Spleen (tissue), 11 donors: Measurements from ENCODE around the gene AVP. TPM values are rescaled to one million over a fixed set of nuclear protein-coding genes. Genes with fewer than 3 reads are reported as not detected.
A peak's percentile ranks its signal among the peaks of the same experiment; 100 is the strongest.

Experiments
- DNase-seq: peaks from one replicate; pipeline ENCODE4 v3.0.0-alpha.2; 2020
- H3K27ac ChIP-seq, 8 donors: fragments of 200-600 bp; sonication (generic) in 7 of 8; 1 replicate in 4 of 8; 2 replicates in 4 of 8; pipeline versions ENCODE4 v1.5.0 to v1.8.0; 2016 to 2021; ENCODE audit warnings: inconsistent platforms in 4 of 8, mild to moderate bottlenecking in 4 of 8, moderate library complexity in 1 of 8
- H3K27me3 ChIP-seq, 7 donors: fragments of 200-600 bp; sonication (generic) in 6 of 7; replicated peaks in 1 of 7; 1 replicate in 4 of 7; 2 replicates in 3 of 7; pipeline versions ENCODE4 v1.5.0 to v1.8.0; 2016 to 2021; ENCODE audit warnings: inconsistent platforms in 3 of 7, mild to moderate bottlenecking in 1 of 7
- H3K36me3 ChIP-seq, 6 donors: fragments of 200-600 bp; sonication (generic) in 5 of 6; 1 replicate in 4 of 6; 2 replicates in 2 of 6; pipeline versions ENCODE4 v1.5.0 to v1.8.0; 2016 to 2021; ENCODE audit warnings: inconsistent platforms in 2 of 6
- H3K4me1 ChIP-seq, 6 donors: fragments of 200-600 bp; sonication (generic) in 5 of 6; 1 replicate in 3 of 6; 2 replicates in 3 of 6; pipeline versions ENCODE4 v1.5.0 to v1.8.0; 2016 to 2021; ENCODE audit warnings: inconsistent platforms in 3 of 6
- H3K4me3 ChIP-seq, 8 donors: fragments of 200-600 bp; sonication (generic) in 7 of 8; 1 replicate in 4 of 8; 2 replicates in 4 of 8; pipeline versions ENCODE4 v1.5.0 to v1.8.0; 2016 to 2021; ENCODE audit warnings: inconsistent platforms in 4 of 8, mild to moderate bottlenecking in 4 of 8, moderate library complexity in 2 of 8
- H3K9me3 ChIP-seq, 8 donors: fragments of 200-600 bp; sonication (generic) in 7 of 8; 1 replicate in 4 of 8; 2 replicates in 4 of 8; pipeline versions ENCODE4 v1.5.0 to v1.8.0; 2016 to 2021; ENCODE audit warnings: inconsistent platforms in 4 of 8
- POLR2A ChIP-seq, 3 donors: fragments of 450-650 bp; IDR thresholded peaks; one replicate each; pipeline ENCODE4 v1.5.1; 2017; ENCODE audit warnings: antibody characterized with exemption in 3 of 3, mild to moderate bottlenecking in 1 of 3
- POLR2AphosphoS5 ChIP-seq, 3 donors: sonication (generic); formaldehyde crosslinking; IDR thresholded peaks; one replicate each; pipeline ENCODE4 v1.5.1; 2017; ENCODE audit warnings: antibody characterized with exemption in 3 of 3
- WGBS, 5 donors: extraction: QIAGEN DNeasy Blood & Tissue Kit in 3 of 5; methylation state at CpG; one replicate each; pipeline versions ENCODE4 v1.1.5 to v1.1.7; 2013 to 2018; 5-methylcytosine and 5-hydroxymethylcytosine counted together
- intact Hi-C: fragments of 100-400 bp; cut with DNase I; formaldehyde crosslinking; loops from one replicate; pipeline ENCODE4 v1.15.0; 2023; ENCODE audit warnings: low total_unique reads
- polyA plus RNA-seq, 3 donors: library from polyadenylated mRNA; stranded (reverse); fragments of 200-250 nt; gene quantifications; one replicate each; pipeline ENCODE4 v1.2.1, GENCODE V29; 2013
- total RNA-seq, 7 donors: library from RNA; depleted of rRNA in 3 of 7; stranded (reverse); fragments of >200 nt in 3 of 7; fragmentation: NEBNext Ultra II Directional in 4 of 7; extraction: Animal tissue kit (Norgen Biotek cat#: 25700) in 4 of 7; gene quantifications; one replicate each; pipeline versions ENCODE4 v1.1.0 to v1.2.1, GENCODE V29; 2016 to 2021
- TF ChIP-seq, protein P1 (sequence below), 11 experiments: fragments of 200-600 bp in 7 of 11; fragments of 450-650 bp in 4 of 11; sonication (generic) in 4 of 11; IDR thresholded peaks in 8 of 11; conservative IDR thresholded peaks in 3 of 11; 1 replicate in 7 of 11; 2 replicates in 4 of 11; pipeline versions ENCODE4 v1.4.0 to v1.8.0; 2016 to 2021; ENCODE audit warnings: antibody characterized with exemption in 11 of 11, inconsistent platforms in 4 of 11, mild to moderate bottlenecking in 1 of 11
- donor health status: healthy with polysubstance abuse.
- donor health status: DM: no; HTN: no; CAD: no; lungs with moderate emphysema.
- donor health status: DM: no; HTN: no; CAD: no.
- donor health status: Bipolar disorder and iron deficiency.
- donor health status: healthy.
- donor health status: DM: no; HTN: no; CAD: no.
- donor health status: DM: yes; HTN: yes; CAD: no.

AVP gene
- total and polyA plus RNA-seq, 10 donors: 2.2 TPM; not detected in 9

DNA sequence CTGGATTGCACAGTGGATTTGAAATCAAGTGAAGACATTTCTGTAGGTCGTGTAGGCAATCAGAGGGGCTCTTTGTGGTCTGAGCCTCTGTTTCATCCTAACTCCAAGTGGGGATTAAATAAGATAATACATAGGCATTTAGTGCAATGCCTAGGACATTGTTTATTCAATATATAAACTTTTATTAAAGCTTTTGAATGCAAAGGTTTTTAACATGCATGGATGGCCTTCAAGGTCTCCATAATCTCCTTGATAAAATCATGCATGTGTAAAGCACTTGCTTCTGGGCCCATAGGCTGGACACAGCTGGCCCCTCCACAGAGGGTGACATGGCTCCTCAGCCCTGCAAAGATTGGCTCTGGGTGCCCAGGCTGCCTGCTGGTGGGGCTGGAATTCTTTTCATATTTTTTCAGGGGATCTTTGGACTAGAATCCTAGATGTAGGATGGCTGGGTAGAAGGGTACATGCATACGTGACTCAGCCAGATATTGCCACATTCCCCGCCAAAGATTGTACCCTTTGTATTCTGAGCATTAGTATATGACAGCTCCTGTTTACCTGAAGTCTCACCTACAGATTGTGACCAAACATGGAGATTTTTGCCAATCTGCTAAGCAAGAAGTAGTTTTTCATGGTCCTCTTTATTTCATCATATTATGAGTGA lies 19.0 kb upstream of the AVP start:
- intact Hi-C loops: no loop called here
- TF ChIP-seq POLR2AphosphoS5 (IDR thresholded peaks at IDR 0.05): no peak
- TF ChIP-seq POLR2A (IDR thresholded peaks at IDR 0.05): no peak
- TF ChIP-seq, protein P1, sequence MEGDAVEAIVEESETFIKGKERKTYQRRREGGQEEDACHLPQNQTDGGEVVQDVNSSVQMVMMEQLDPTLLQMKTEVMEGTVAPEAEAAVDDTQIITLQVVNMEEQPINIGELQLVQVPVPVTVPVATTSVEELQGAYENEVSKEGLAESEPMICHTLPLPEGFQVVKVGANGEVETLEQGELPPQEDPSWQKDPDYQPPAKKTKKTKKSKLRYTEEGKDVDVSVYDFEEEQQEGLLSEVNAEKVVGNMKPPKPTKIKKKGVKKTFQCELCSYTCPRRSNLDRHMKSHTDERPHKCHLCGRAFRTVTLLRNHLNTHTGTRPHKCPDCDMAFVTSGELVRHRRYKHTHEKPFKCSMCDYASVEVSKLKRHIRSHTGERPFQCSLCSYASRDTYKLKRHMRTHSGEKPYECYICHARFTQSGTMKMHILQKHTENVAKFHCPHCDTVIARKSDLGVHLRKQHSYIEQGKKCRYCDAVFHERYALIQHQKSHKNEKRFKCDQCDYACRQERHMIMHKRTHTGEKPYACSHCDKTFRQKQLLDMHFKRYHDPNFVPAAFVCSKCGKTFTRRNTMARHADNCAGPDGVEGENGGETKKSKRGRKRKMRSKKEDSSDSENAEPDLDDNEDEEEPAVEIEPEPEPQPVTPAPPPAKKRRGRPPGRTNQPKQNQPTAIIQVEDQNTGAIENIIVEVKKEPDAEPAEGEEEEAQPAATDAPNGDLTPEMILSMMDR (IDR thresholded peaks at IDR 0.05 in 8 of 11, conservative IDR thresholded peaks at IDR 0.05 in 3 of 11): no peak
- no peak overlapping the region for H3K27ac ChIP-seq
- no peak overlapping the region for H3K4me3 ChIP-seq
- WGBS, 5 donors: 57 to 77% (median 64%) methylated on average over 3 of the region's 3 CpGs
- H3K9me3 ChIP-seq: no peaks in the 10 kb centered on the region
- H3K27me3 ChIP-seq: peaks cover 0 to 6% (median 0%) of the 10 kb centered on the region in 7 donors
- H3K4me1 ChIP-seq: peaks cover 0 to 35% (median 7%) of the 10 kb centered on the region in 6 donors
- H3K36me3 ChIP-seq: peaks cover 0 to 26% (median 10%) of the 10 kb centered on the region in 6 donors
- no peak for DNase-seq

- Histone ChIP-seq H3K27ac (no peak overlapping the region), H3K4me3 (no peak overlapping the region), H3K27me3 (peaks cover 0 to 6% (median 0%) of the 10 kb centered on the region in 7 donors), H3K36me3 (peaks cover 0 to 19% (median 10%) of the 10 kb centered on the region in 6 donors), H3K9me3 (no peaks in the 10 kb centered on the region), H3K4me1 (peaks cover 0 to 33% (median 7%) of the 10 kb centered on the region in 6 donors)
- 77 to 80% (median 79%) methylated on average over 13 of the region's 13 CpGs for WGBS, 5 donors
- TF ChIP-seq POLR2A (IDR thresholded peaks at IDR 0.05) (no peak), POLR2AphosphoS5 (IDR thresholded peaks at IDR 0.05) (no peak)
- TF ChIP-seq, protein P1 (IDR thresholded peaks at IDR 0.05 in 8 of 11, conservative IDR thresholded peaks at IDR 0.05 in 3 of 11): no peak
- intact Hi-C loops: no loop called here
- no peak for DNase-seq
Measured at GRCh38 chr20:3102575-3103368, 18.2 kb upstream of the AVP start.

DNA sequence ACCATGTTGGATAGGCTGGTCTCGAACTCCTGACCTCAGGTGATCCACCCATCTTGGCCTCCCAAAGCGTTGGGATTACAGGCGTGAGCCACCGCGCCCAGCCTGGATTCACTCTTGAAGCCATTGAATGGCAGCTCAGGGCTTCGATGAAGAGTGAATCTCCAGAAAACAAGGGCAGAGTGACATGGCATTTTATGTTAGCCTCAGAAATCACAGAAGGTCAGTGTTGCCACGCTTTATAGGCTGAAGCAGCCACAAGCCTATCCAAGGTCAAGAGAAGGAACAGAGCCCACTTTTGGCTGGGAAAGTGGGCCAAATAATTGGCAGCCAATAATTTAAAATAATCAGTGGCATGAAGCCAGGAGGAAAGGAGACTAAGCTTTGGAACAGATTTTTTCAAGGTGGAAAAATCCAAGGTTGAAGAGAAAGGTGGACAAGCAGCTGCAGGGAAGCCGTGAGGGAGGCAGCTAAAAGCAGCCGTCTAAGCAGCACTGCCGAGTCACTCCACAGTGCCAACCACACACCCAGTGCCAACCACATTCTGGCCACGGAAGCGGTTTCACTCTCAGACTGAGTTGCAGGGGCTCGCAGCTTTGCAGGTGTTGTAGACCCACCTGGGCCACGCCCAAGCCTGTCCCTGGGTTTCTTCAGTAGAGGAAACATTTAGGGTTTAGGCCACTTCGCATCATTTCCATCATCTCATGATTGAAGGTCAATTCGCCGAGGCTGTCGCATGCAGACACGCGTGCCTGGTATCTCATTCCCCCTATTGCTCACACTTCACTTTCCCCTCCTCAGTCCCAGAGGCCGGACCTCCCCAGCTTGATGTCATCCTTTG lies 17.4 kb upstream of the AVP start:
- no peak overlapping the region for H3K4me3 ChIP-seq
- peaks cover 0 to 25% (median 7%) of the 10 kb centered on the region in 6 donors for H3K4me1 ChIP-seq
- DNase-seq: no peak
- no peak overlapping the region for H3K27ac ChIP-seq
- H3K36me3 ChIP-seq: peaks cover 0 to 11% (median 4%) of the 10 kb centered on the region in 6 donors
- H3K27me3 ChIP-seq: peaks cover 0 to 6% (median 0%) of the 10 kb centered on the region in 7 donors
- H3K9me3 ChIP-seq: no peaks in the 10 kb centered on the region
- 47 to 60% (median 49%) methylated on average over 21 of the region's 21 CpGs for WGBS, 5 donors
- intact Hi-C loops: no loop called here
- TF ChIP-seq, protein P1 (IDR thresholded peaks at IDR 0.05 in 8 of 11, conservative IDR thresholded peaks at IDR 0.05 in 3 of 11): no peak
- peak in 1 of 3 donors; percentile 28 for TF ChIP-seq POLR2AphosphoS5 (IDR thresholded peaks at IDR 0.05)
